ENCODE data around the gene MYMK. TPM values are rescaled to one million over a fixed set of nuclear protein-coding genes. Genes with fewer than 3 reads are reported as not detected.

The MYMK gene
- total and polyA plus RNA-seq, 2 of the 13 experiments (the other 11 are each of a cell fraction or from before 2014, with no cell fraction given) = not detected

GRCh38 chr9:133535306-133535877, 10.6 kb upstream of the MYMK start:
- ChIA-PET CTCF (ENCODE audit: low intra/inter-chr PET ratio, low total read pairs) (no interaction called here), POLR2A (interaction anchor here (2.1 kb wide), 1 partner anchor 180 kb away, joined by 19 read pairs; no protein-coding TSS in a partner anchor)
- FAIRE-seq = no peak
- Histone ChIP-seq H3K4me2 (ENCODE audit: low read depth, low read length) (peak overlapping the region; percentile 98), H3K79me2 (ENCODE audit: insufficient read depth, low read length) (no peaks in the 10 kb centered on the region), H3K9me3 (ENCODE audit: low read length) (no peaks in the 10 kb centered on the region), H3K27me3 (ENCODE audit: control insufficient read depth in 1 of 2, insufficient read depth in 2 of 2, low read length in 2 of 2) (peaks cover 7 to 19% of the 10 kb centered on the region in 2 experiments; a peak in 4 of 5 replicates), H3K9ac (ENCODE audit: insufficient read depth, low read depth, low read length) (no peak overlapping the region), H4K20me1 (ENCODE audit: insufficient read depth, low read length) (0 out of 2 replicates have a peak, but pooled peaks cover 2% of the 10 kb centered on the region), H2AFZ (ENCODE audit: low read length) (no peak overlapping the region), H3K27ac (ENCODE audit: extremely low read length, insufficient read depth, low read length) (no peak overlapping the region), H3K4me3 (replicated peaks in 1 of 3; ENCODE audit: insufficient read depth in 1 of 3, low read depth in 2 of 3, low read length in 3 of 3) (peak overlapping the region in 2 of 3 experiments; percentile 48 to 72; a peak in 3 of 6 replicates), H3K4me1 (ENCODE audit: insufficient read depth, low read length) (peaks cover 38% of the 10 kb centered on the region), H3K36me3 (replicated peaks in 1 of 2; ENCODE audit: control insufficient read depth in 1 of 2, insufficient read depth in 2 of 2, low read length in 2 of 2) (no peaks in the 10 kb centered on the region)
- 33% methylated on average over 6 of the region's 13 CpGs for WGBS (ENCODE audit: low lambda C conversion rate)
- peak; percentile 99 for TF ChIP-seq ZNF768 (CRISPR knock-in tag; IDR thresholded peaks at IDR 0.05)
- no peak for TF ChIP-seq ZNF777 (CRISPR knock-in tag; IDR thresholded peaks at IDR 0.05)
- TF ChIP-seq SUZ12 (IDR thresholded peaks at IDR 0.05; ENCODE audit: low read depth, low read length) = no peak
- no peak for TF ChIP-seq PAWR (CRISPR knock-in tag; IDR thresholded peaks at IDR 0.05; ENCODE audit: borderline replicate concordance)
- TF ChIP-seq, protein P1, sequence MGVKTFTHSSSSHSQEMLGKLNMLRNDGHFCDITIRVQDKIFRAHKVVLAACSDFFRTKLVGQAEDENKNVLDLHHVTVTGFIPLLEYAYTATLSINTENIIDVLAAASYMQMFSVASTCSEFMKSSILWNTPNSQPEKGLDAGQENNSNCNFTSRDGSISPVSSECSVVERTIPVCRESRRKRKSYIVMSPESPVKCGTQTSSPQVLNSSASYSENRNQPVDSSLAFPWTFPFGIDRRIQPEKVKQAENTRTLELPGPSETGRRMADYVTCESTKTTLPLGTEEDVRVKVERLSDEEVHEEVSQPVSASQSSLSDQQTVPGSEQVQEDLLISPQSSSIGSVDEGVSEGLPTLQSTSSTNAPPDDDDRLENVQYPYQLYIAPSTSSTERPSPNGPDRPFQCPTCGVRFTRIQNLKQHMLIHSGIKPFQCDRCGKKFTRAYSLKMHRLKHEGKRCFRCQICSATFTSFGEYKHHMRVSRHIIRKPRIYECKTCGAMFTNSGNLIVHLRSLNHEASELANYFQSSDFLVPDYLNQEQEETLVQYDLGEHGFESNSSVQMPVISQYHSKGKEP (CRISPR knock-in tag; IDR thresholded peaks at IDR 0.05) = no peak
- TF ChIP-seq RAD21 (CRISPR knock-in tag; IDR thresholded peaks at IDR 0.05) = no peak
- TF ChIP-seq ZNF329 (CRISPR knock-in tag; IDR thresholded peaks at IDR 0.05; ENCODE audit: low read depth) = no peak
- TF ChIP-seq ZMYM3 (CRISPR knock-in tag; IDR thresholded peaks at IDR 0.05) = peak; percentile 77
- in situ Hi-C loops (cut with HindIII; ENCODE audit: extremely low pct_ligation_motif_present, low pct_unique_long_range_greater_than_20kb) = loop anchor here (25.0 kb wide), 1 partner anchor 202 kb away; the partner anchor contains the start of gene SARDH
- no peak for DNase-seq (ENCODE audit: low spot score)
- BruUV-seq (replicated peaks) = no TSS peak
- ATAC-seq = no peak
- intact Hi-C loops (cut with micrococcal nuclease; ENCODE audit: unreplicated experiment) = loop anchor here (2.0 kb wide), 1 partner anchor 179 kb away; no protein-coding TSS in a partner anchor
